Lower leg skin (tissue), 4 donors: ENCODE results near the gene SP6. TPM values are rescaled to one million over a fixed set of nuclear protein-coding genes. Genes with fewer than 3 reads are reported as not detected.

Source experiments
- DNase-seq, 2 donors: peaks; one replicate each; pipeline ENCODE4 v3.0.0-alpha.2; 2019; ENCODE audit warnings: low spot score in 2 of 2
- H3K4me3 ChIP-seq: fragments of 200-600 bp; sonication (generic); 2 replicates; pipeline ENCODE4 v1.5.1; 2017; ENCODE audit warnings: mild to moderate bottlenecking, low read depth; ENCODE audit not compliant: poor library complexity, severe bottlenecking
- CTCF ChIP-seq, 3 donors: fragments of 450-650 bp; IDR thresholded peaks; one replicate each; pipeline ENCODE4 v1.5.1; 2016; ENCODE audit warnings: antibody characterized with exemption in 3 of 3, mild to moderate bottlenecking in 3 of 3, moderate library complexity in 2 of 3
- POLR2A ChIP-seq, 2 donors: fragments of 450-650 bp; IDR thresholded peaks; one replicate each; pipeline ENCODE4 v1.6.1; 2016 to 2017; ENCODE audit warnings: antibody characterized with exemption in 2 of 2, mild to moderate bottlenecking in 1 of 2, moderate library complexity in 1 of 2
- WGBS, 2 donors: methylation state at CpG; one replicate each; pipeline ENCODE4 v1.1.5; 2018; 5-methylcytosine and 5-hydroxymethylcytosine counted together
- intact Hi-C: fragments of 100-400 bp; cut with DNase I; formaldehyde crosslinking; loops from one replicate; pipeline ENCODE4 v1.15.0; 2023; ENCODE audit warnings: low total_unique reads
- total RNA-seq, 4 donors: library from RNA; depleted of rRNA; stranded (reverse); fragments of >200 nt; gene quantifications; one replicate each; pipeline ENCODE4 v1.1.0, GENCODE V29; 2016

SP6 gene
- total RNA-seq, 4 donors from 2014 or later = 21.9 to 29.9 (median 24.7) TPM

DNA sequence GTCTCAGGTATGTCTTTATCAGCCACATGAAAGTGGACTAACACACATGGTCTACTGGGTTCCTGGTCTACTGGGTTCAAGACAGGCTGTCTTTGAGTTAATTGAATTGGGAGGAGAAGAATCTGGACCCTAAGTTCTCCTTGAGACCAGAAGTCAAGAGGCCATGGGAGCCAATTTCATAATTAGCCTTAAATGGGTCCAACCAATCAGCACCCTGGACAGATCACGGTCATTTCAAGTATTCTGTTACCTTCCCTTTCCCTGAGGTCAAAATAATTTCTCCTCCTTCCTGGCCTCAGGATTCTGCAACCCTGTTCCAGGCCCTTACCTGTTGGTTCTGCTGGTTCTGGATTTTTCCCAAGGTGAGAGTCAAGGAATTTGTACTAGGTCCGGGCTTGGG, 53.2 kb downstream of the SP6 start:
- no peak for TF ChIP-seq CTCF (IDR thresholded peaks at IDR 0.05)
- TF ChIP-seq POLR2A (IDR thresholded peaks at IDR 0.05) = no peak
- no peak overlapping the region for H3K4me3 ChIP-seq
- 63 to 64% methylated on average over 2 of the region's 2 CpGs for WGBS, 2 donors
- intact Hi-C loops = no loop called here
- DNase-seq = no peak

Other genes with a start within 250 kb of the SP6 start
- 100 to 1,000 TPM; 114 to 189 (median 124) TPM for gene KPNB1, start 201.2 kb downstream of the SP6 start, total RNA-seq
- gene TBKBP1, start 157.0 kb downstream of the SP6 start, total RNA-seq = 10 to 100 TPM in 2 of 4 donors, 1 to 10 TPM in 2; 7.1 to 14.7 (median 9.3) TPM
- gene TBX21, start 117.9 kb downstream of the SP6 start, total RNA-seq = 1 to 10 TPM in 2 of 4 donors, under 1 TPM in 1, not detected in 1; 0.12 to 1.9 (median 1.2) TPM
- 1 to 10 TPM; 1.1 to 8.4 (median 1.8) TPM for gene OSBPL7, start 29.4 kb downstream of the SP6 start, total RNA-seq
- 10 to 100 TPM; 25.3 to 35.4 (median 30.2) TPM for gene MRPL10, start 19.6 kb downstream of the SP6 start, total RNA-seq
- gene LRRC46, start 19.5 kb downstream of the SP6 start, total RNA-seq = not detected
- gene SCRN2, start 9.9 kb downstream of the SP6 start, total RNA-seq = 10 to 100 TPM; 23.1 to 37.9 (median 28.3) TPM
- 10 to 100 TPM in 2 of 4 donors, 1 to 10 TPM in 2; 5.1 to 12.6 (median 8.1) TPM for gene SP2, start 45.1 kb upstream of the SP6 start, total RNA-seq
- gene PNPO, start 90.4 kb upstream of the SP6 start, total RNA-seq = 10 to 100 TPM; 20.2 to 36.8 (median 30.3) TPM
- gene PRR15L, start 106.7 kb upstream of the SP6 start, total RNA-seq = 10 to 100 TPM in 3 of 4 donors, 1 to 10 TPM in 1; 9.9 to 45.1 (median 24.3) TPM
- gene CDK5RAP3, start 120.0 kb upstream of the SP6 start, total RNA-seq = 100 to 1,000 TPM in 3 of 4 donors, 10 to 100 TPM in 1; 95.8 to 115 (median 107) TPM
- gene COPZ2, start 186.6 kb upstream of the SP6 start, total RNA-seq = 10 to 100 TPM in 3 of 4 donors, 1 to 10 TPM in 1; 9.1 to 16.9 (median 12.9) TPM
- 100 to 1,000 TPM in 3 of 4 donors, 10 to 100 TPM in 1; 97.2 to 158 (median 117) TPM for gene NFE2L1, start 197.2 kb upstream of the SP6 start, total RNA-seq